Activated CD4-positive, alpha-beta memory T cell treated with anti-CD3 and anti-CD28 coated beads, Interleukin-2, amount 10 ng/mL, durations not matched to agents 7 days and 5 days (primary cell): Measurements from ENCODE around the gene METRNL. TPM values are rescaled to one million over a fixed set of nuclear protein-coding genes. Genes with fewer than 3 reads are reported as not detected.

Experiments
- CTCF ChIA-PET: fragments of 350-600 bp; sonication (Branson Sonifier 250); formaldehyde crosslinking; loops from one replicate; lab custom pipeline; 2021; ENCODE audit warnings: antibody characterized with exemption, inconsistent platforms; lab: Charles Lee
- POLR2A ChIA-PET: fragments of 350-600 bp; sonication (Branson Sonifier 250); formaldehyde crosslinking; loops from one replicate; lab custom pipeline; 2021; ENCODE audit warnings: antibody characterized with exemption; lab: Charles Lee
- DNase-seq: peaks from one replicate; pipeline ENCODE4 v3.0.0-alpha.2; 2020
- H3K27ac Mint-ChIP-seq: one replicate; pipeline ENCODE4 v1.8.0; 2021; ENCODE audit warnings: mild to moderate bottlenecking, mixed read lengths
- H3K27me3 Mint-ChIP-seq: one replicate; pipeline ENCODE4 v1.8.0; 2021; ENCODE audit warnings: mixed read lengths
- H3K36me3 Mint-ChIP-seq: one replicate; pipeline ENCODE4 v1.8.0; 2021; ENCODE audit warnings: low read depth, mixed read lengths
- H3K4me1 Mint-ChIP-seq: one replicate; pipeline ENCODE4 v1.8.0; 2021; ENCODE audit warnings: mixed read lengths
- H3K4me3 Mint-ChIP-seq: one replicate; pipeline ENCODE4 v1.8.0; 2021; ENCODE audit warnings: mild to moderate bottlenecking, mixed read lengths
- H3K9me3 Mint-ChIP-seq: one replicate; pipeline ENCODE4 v1.8.0; 2021; ENCODE audit warnings: mixed read lengths
- total RNA-seq, 2 experiments: library from RNA; stranded (reverse); gene quantifications; one replicate each; pipeline ENCODE4 v1.2.3, GENCODE V29; 2021

The METRNL gene
- total RNA-seq, 2 experiments from 2014 or later, result 27.3 to 28.1 TPM

- Mint-ChIP-seq H3K27me3 (peaks cover 14% of the 10 kb centered on the region), H3K4me1 (peaks cover 4% of the 10 kb centered on the region)
- POLR2A ChIA-PET, result no interaction called here
These were observed 18.4 kb downstream of the METRNL start for GRCh38 chr17:83097831-83098230.

GRCh38 chr17:83098241-83099085 lies 19.1 kb downstream of the METRNL start:
- Mint-ChIP-seq H3K9me3 (no peaks in the 10 kb centered on the region), H3K4me1 (peaks cover 4% of the 10 kb centered on the region), H3K27me3 (peaks cover 14% of the 10 kb centered on the region), H3K4me3 (no peak overlapping the region), H3K27ac (no peak overlapping the region), H3K36me3 (peaks cover 5% of the 10 kb centered on the region)
- POLR2A ChIA-PET, result no interaction called here
- CTCF ChIA-PET, result interaction anchor here (0.6 kb wide), 1 partner anchor 54 kb away, joined by 3 read pairs; no protein-coding TSS in a partner anchor
- no peak for DNase-seq

More at GRCh38 chr17:83097831-83098230, 18.4 kb downstream of the METRNL start:
- H3K4me3 Mint-ChIP-seq, result no peak overlapping the region
- H3K27ac Mint-ChIP-seq, result no peak overlapping the region
- CTCF ChIA-PET, result no interaction called here
- peaks cover 5% of the 10 kb centered on the region for H3K36me3 Mint-ChIP-seq
- H3K9me3 Mint-ChIP-seq, result no peaks in the 10 kb centered on the region
- no peak for DNase-seq

GRCh38 chr17:83099086-83099555 lies 19.7 kb downstream of the METRNL start:
- no peak overlapping the region for H3K4me3 Mint-ChIP-seq
- H3K27ac Mint-ChIP-seq, result no peak overlapping the region
- peaks cover 6% of the 10 kb centered on the region for H3K4me1 Mint-ChIP-seq
- ChIA-PET CTCF (interaction anchor here (0.6 kb wide), 1 partner anchor 54 kb away, joined by 3 read pairs; no protein-coding TSS in a partner anchor), POLR2A (no interaction called here)
- no peak for DNase-seq
- H3K36me3 Mint-ChIP-seq, result peaks cover 5% of the 10 kb centered on the region
- H3K27me3 Mint-ChIP-seq, result peaks cover 14% of the 10 kb centered on the region
- H3K9me3 Mint-ChIP-seq, result no peaks in the 10 kb centered on the region

GRCh38 chr17:83099570-83100181 lies 20.3 kb downstream of the METRNL start:
- H3K9me3 Mint-ChIP-seq, result no peaks in the 10 kb centered on the region
- peaks cover 6% of the 10 kb centered on the region for H3K4me1 Mint-ChIP-seq
- no peak for DNase-seq
- POLR2A ChIA-PET, result no interaction called here
- peaks cover 5% of the 10 kb centered on the region for H3K36me3 Mint-ChIP-seq
- H3K4me3 Mint-ChIP-seq, result no peak overlapping the region
- CTCF ChIA-PET, result no interaction called here
- H3K27ac Mint-ChIP-seq, result no peak overlapping the region
- peaks cover 15% of the 10 kb centered on the region for H3K27me3 Mint-ChIP-seq

DNA sequence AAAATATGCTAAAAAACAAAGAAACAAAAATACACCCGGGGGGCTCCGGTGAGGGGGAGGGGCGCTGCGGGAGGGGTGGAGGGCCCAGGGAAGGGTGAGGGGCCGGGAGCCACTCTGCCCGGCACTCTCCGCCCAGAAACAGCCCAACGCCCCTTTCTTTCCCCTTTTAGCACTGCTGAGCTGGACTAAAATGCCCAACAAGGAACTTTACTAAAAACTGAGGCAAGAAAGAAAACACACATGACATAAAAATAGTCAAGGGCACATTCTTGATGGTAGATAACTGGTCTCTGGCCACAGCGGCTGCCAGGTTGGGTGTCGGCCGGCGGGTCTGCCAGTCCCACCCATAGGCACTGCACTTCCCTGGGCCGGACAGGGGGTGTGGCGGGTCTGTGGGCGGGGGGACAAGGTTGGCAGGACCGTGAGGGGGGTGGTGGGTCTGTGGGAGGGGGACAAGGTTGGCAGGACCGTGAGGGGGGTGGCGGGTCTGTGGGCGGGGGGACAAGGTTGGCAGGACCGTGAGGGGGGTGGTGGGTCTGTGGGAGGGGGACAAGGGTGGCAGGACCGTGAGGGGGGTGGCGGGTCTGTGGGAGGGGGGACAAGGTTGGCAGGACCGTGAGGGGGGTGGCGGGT lies 20.9 kb downstream of the METRNL start:
- Mint-ChIP-seq H3K27me3 (peaks cover 15% of the 10 kb centered on the region), H3K36me3 (peaks cover 5% of the 10 kb centered on the region), H3K27ac (no peak overlapping the region), H3K9me3 (no peaks in the 10 kb centered on the region), H3K4me3 (no peak overlapping the region), H3K4me1 (peaks cover 6% of the 10 kb centered on the region)
- POLR2A ChIA-PET, result no interaction called here
- DNase-seq, result no peak
- CTCF ChIA-PET, result no interaction called here

GRCh38 chr17:83100853-83101391 lies 21.5 kb downstream of the METRNL start:
- Mint-ChIP-seq H3K9me3 (no peaks in the 10 kb centered on the region), H3K27me3 (peaks cover 15% of the 10 kb centered on the region), H3K4me1 (peaks cover 6% of the 10 kb centered on the region), H3K27ac (no peak overlapping the region), H3K4me3 (no peak overlapping the region), H3K36me3 (peaks cover under 1% of the 10 kb centered on the region)
- POLR2A ChIA-PET, result no interaction called here
- CTCF ChIA-PET, result no interaction called here
- no peak for DNase-seq

GRCh38 chr17:83101805-83102480 lies 22.5 kb downstream of the METRNL start:
- ChIA-PET CTCF (no interaction called here), POLR2A (no interaction called here)
- Mint-ChIP-seq H3K4me1 (peaks cover 6% of the 10 kb centered on the region), H3K36me3 (no peaks in the 10 kb centered on the region), H3K9me3 (no peaks in the 10 kb centered on the region), H3K4me3 (no peak overlapping the region), H3K27ac (no peak overlapping the region), H3K27me3 (peaks cover 17% of the 10 kb centered on the region)
- no peak for DNase-seq

DNA sequence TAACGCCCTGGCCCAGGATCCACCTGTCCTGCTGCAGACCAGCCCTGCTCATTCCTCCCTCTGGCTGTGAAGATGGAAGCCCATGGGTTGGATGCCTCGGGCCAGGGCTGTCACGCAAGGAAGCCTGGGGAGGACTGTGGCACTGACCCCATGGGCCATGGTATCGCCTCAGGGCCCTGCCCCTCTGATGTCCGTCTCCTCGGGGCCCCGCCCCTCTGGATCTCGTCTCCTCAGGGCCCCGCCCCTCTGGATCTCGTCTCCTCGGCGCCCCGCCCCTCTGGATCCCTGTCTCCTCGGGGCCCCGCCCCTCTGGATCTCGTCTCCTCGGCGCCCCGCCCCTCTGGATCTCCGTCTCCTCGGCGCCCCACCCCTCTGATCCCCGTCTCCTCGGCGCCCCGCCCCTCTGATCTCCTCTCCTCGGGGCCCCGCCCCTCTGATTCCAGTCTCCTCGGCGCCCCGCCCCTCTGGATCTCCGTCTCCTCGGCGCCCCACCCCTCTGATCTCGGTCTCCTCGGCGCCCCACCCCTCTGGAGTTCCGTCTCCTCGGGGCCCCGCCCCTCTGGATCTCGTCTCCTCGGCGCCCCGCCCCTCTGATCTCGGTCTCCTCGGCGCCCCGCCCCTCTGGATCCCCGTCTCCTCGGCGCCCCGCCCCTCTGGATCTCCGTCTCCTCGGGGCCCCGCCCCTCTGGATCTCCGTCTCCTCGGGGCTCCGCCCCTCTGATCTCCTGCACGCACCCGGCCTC lies 24.0 kb downstream of the METRNL start:
- no peak overlapping the region for H3K27ac Mint-ChIP-seq
- DNase-seq, result peak; percentile 49
- H3K27me3 Mint-ChIP-seq, result peaks cover 17% of the 10 kb centered on the region
- H3K36me3 Mint-ChIP-seq, result no peaks in the 10 kb centered on the region
- ChIA-PET POLR2A (no interaction called here), CTCF (no interaction called here)
- H3K4me1 Mint-ChIP-seq, result peaks cover 6% of the 10 kb centered on the region
- H3K4me3 Mint-ChIP-seq, result no peak overlapping the region
- H3K9me3 Mint-ChIP-seq, result no peaks in the 10 kb centered on the region

- no peak for DNase-seq
- ChIA-PET POLR2A (no interaction called here), CTCF (no interaction called here)
- Mint-ChIP-seq H3K4me1 (peaks cover 6% of the 10 kb centered on the region), H3K27ac (no peak overlapping the region), H3K4me3 (peak overlapping the region; percentile 1), H3K36me3 (no peaks in the 10 kb centered on the region), H3K27me3 (peaks cover 20% of the 10 kb centered on the region), H3K9me3 (no peaks in the 10 kb centered on the region)
These were observed 24.5 kb downstream of the METRNL start for GRCh38 chr17:83103943-83104311.

DNA sequence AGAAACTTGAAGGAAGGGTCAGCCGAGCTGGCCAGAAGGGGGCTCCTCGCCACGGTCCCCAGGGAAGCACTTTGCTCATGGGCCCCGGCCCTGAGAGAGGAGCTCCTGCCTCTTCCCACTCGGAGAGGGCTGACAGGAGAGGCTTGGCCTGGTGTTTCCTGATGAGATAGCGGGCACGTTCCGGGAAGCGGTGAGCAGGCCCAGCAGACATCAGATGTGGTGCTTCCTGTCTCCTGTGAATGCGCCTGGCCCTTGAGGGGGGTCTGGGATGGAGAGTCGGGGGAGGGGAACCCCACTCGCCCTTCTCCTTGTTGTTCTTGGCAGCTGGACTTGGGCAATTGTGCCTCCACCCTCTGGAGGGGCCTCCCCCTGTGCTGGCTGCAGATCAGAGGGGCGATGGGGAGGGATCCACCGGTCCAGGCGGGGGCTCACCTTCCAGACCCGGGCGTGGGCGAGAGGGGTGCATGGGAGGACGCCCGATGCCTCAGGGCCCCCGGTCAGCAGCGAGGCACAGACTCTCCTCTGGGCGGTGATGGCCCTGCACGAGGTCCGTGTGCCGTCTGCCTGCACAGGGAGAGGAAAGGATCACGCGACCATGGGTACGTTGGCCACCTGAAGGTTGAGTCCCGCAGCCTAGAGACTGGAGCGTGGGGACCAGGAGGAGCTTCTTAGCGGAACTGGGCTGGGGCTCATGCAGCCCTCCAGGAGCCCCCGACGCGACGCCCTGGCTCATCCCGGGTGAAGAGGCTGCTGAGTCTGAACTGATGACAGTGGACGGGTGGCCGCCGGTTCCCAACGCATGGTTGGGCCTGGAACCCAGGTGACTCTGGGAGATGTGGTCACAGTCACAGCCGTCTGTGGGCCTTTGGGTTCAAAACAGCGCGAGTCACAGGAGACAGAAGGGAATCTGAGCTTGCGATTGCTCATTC lies 25.4 kb downstream of the METRNL start:
- CTCF ChIA-PET, result no interaction called here
- peaks cover 18% of the 10 kb centered on the region for H3K27me3 Mint-ChIP-seq
- POLR2A ChIA-PET, result no interaction called here

GRCh38 chr17:83105512-83105911 lies 26.1 kb downstream of the METRNL start:
- no peaks in the 10 kb centered on the region for H3K36me3 Mint-ChIP-seq
- CTCF ChIA-PET, result no interaction called here

More for the DNA sequence above, 25.4 kb downstream of the METRNL start:
- no peak for DNase-seq
- peaks cover 4% of the 10 kb centered on the region for H3K4me1 Mint-ChIP-seq
- no peak overlapping the region for H3K4me3 Mint-ChIP-seq
- no peak overlapping the region for H3K27ac Mint-ChIP-seq
- H3K36me3 Mint-ChIP-seq, result no peaks in the 10 kb centered on the region
- no peaks in the 10 kb centered on the region for H3K9me3 Mint-ChIP-seq

More at GRCh38 chr17:83105512-83105911, 26.1 kb downstream of the METRNL start:
- peaks cover 4% of the 10 kb centered on the region for H3K4me1 Mint-ChIP-seq
- POLR2A ChIA-PET, result no interaction called here
- peaks cover 17% of the 10 kb centered on the region for H3K27me3 Mint-ChIP-seq
- no peaks in the 10 kb centered on the region for H3K9me3 Mint-ChIP-seq
- H3K4me3 Mint-ChIP-seq, result no peak overlapping the region
- no peak for DNase-seq
- no peak overlapping the region for H3K27ac Mint-ChIP-seq
